IPS-15b (cell line): ENCODE results near the gene SAPCD2.
A peak's percentile ranks its signal among the peaks of the same experiment; 100 is the strongest.
"Not testable (repeated sequence)": the region's sequence is repeated elsewhere in the genome, so short reads cannot be mapped to it uniquely, and the experiment has no call there.

ENCODE experiments used
- H3K27me3 ChIP-seq: one replicate; pipeline ENCODE4 v1.6.1; 2013; ENCODE audit warnings: low read length; ENCODE audit not compliant: control insufficient read depth, insufficient read depth
- H3K36me3 ChIP-seq: one replicate; pipeline ENCODE4 v1.6.1; 2013; ENCODE audit warnings: low read length; ENCODE audit not compliant: control insufficient read depth, insufficient read depth
- H3K4me1 ChIP-seq: one replicate; pipeline ENCODE4 v1.6.1; 2013; ENCODE audit warnings: mild to moderate bottlenecking, low read length; ENCODE audit not compliant: control insufficient read depth, insufficient read depth
- H3K4me3 ChIP-seq: one replicate; pipeline ENCODE4 v1.5.1; 2013; ENCODE audit warnings: low read depth, low read length
- H3K9ac ChIP-seq: one replicate; pipeline ENCODE4 v1.6.1; 2013; ENCODE audit warnings: low read depth, mild to moderate bottlenecking, low read length
- H3K9me3 ChIP-seq: one replicate; pipeline ENCODE4 v1.6.1; 2013; ENCODE audit warnings: mild to moderate bottlenecking, low read length; ENCODE audit not compliant: control insufficient read depth, insufficient read depth

The SAPCD2 gene

GRCh38 chr9:137065336-137065967 is 4.9 kb downstream of the SAPCD2 start:
- Histone ChIP-seq H3K4me1 (no peaks in the 10 kb centered on the region), H3K27me3 (peaks cover 7% of the 10 kb centered on the region), H3K9ac (no peak overlapping the region), H3K36me3 (peaks cover 10% of the 10 kb centered on the region), H3K9me3 (no peaks in the 10 kb centered on the region), H3K4me3 (no peak overlapping the region)

GRCh38 chr9:137064880-137065164 is 5.5 kb downstream of the SAPCD2 start:
- Histone ChIP-seq H3K4me1 (no peaks in the 10 kb centered on the region), H3K9ac (no peak overlapping the region), H3K4me3 (no peak overlapping the region), H3K27me3 (peaks cover 7% of the 10 kb centered on the region), H3K36me3 (peaks cover 10% of the 10 kb centered on the region), H3K9me3 (no peaks in the 10 kb centered on the region)

GRCh38 chr9:137064027-137064879 is 6.1 kb downstream of the SAPCD2 start:
- Histone ChIP-seq H3K4me3 (no peak overlapping the region), H3K9ac (no peak overlapping the region), H3K36me3 (peaks cover 10% of the 10 kb centered on the region), H3K27me3 (peaks cover 4% of the 10 kb centered on the region), H3K9me3 (no peaks in the 10 kb centered on the region), H3K4me1 (no peaks in the 10 kb centered on the region)

DNA sequence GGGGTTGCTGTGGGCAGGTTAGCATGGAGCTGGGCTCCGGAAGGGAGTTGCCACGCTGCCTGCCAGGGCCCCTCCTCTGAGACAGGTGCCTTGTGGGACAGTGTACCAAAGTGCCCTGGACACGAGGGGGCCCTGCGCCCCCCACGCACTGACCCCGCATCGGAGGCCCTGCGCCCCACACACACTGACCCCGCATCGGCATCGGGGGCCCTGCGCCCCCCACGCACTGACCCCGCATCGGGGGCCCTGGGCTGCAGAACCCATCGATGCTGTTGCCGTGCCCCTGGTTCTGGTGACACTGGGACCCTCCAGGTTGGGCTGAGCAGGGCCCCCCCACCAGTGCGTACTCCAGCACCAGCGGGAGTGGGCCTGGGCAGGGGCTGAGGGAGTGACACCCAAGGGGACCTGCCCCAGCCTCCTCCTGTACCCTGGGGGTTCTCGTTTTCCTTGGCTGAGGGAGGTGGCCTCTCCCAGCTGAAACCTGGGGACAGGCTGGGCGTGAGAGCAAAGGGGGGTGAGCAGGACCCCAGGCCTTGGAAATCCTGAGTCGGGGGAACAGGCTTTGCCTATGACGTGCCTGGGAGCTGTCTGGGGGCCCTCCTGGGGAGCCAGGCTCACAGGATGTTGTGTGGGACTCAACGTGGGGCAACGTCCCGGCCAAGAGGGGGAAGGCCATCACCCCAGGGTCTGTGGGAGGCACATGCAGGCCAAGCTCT is 6.9 kb downstream of the SAPCD2 start:
- Histone ChIP-seq H3K27me3 (no peaks in the 10 kb centered on the region), H3K4me1 (no peaks in the 10 kb centered on the region), H3K9ac (no peak overlapping the region), H3K4me3 (no peak overlapping the region), H3K36me3 (peaks cover 10% of the 10 kb centered on the region), H3K9me3 (no peaks in the 10 kb centered on the region)

DNA sequence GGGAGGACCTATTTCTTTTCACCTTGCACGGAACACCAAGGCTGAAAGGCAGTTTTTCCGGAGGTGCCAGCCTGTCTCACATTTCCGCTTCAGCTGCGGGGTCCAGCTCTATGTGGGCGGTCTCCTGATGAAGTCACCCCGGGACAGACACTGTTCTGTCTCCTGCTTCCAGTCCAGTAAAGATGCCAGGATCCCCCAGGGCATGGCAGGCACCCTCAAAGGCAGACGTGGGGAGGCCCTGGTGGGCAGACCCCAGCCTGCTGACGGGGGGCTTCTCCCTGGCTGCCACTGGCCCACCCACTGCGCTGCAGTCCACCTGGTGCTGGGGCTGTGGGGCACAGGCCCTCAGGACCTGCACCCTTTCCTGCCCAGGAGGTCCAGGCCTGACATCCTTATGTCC is 7.6 kb downstream of the SAPCD2 start:
- H3K9ac ChIP-seq, H3K36me3 ChIP-seq, H3K9me3 ChIP-seq, H3K27me3 ChIP-seq, H3K4me1 ChIP-seq, H3K4me3 ChIP-seq: not testable (repeated sequence)

DNA sequence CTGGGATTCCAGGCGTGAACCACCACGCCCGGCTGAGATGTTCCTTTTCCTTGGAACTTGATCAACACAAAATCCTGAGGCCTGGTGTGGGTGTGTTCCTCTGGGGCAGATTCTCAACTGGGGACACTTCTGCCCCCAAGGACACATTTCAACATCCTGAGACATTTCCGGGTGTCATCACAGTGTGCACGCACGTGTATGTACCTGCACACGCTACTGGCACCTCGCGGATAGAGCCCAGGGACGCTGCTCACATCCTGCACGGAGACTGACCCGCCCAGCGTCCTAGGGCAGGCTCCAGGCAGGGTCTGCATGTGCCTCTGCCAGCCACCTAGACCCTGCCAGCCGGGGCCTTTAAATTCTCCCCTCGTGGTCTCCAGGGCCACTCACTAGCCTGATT is 8.0 kb downstream of the SAPCD2 start:
- H3K4me1 ChIP-seq = no peaks in the 10 kb centered on the region
- no peaks in the 10 kb centered on the region for H3K9me3 ChIP-seq
- H3K27me3 ChIP-seq = no peaks in the 10 kb centered on the region
- no peak overlapping the region for H3K9ac ChIP-seq
- H3K36me3 ChIP-seq = peaks cover 10% of the 10 kb centered on the region
- no peak overlapping the region for H3K4me3 ChIP-seq

DNA sequence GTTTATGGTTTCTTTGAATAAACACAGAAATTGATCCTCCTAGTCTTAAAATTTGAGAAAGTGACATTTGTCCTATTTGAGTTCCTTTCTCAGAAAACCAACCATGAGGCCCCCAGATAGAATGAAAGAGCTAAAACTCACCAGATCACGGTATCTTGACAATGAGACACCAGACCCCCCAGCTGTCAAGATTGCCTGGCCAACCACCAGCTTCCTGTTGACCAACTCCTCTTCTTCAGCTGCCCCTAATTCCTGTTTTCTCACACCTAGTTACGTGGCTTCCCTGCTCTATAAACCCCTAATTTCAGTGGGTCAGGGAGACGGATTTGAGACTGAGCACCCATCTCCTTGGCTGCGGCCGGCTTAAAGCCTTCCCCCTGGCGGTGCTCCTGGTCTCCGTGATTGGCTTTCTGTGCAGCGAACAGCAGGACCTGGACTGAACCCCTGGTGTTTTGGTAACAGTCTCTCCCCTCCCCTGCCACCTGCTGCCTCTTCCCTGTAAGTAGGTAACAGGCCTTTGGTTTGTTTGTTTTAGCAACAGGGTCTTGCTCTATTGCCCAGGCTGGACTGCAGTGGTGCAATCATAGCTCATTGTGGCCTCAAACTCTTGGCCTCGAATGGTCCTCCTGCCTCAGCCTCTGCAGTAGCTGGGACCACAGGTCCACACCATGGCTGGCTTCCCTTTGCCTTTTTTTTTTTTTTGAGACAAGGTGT is 11.7 kb downstream of the SAPCD2 start:
- no peaks in the 10 kb centered on the region for H3K36me3 ChIP-seq
- H3K4me3 ChIP-seq = no peak overlapping the region
- H3K9me3 ChIP-seq = no peaks in the 10 kb centered on the region
- no peak overlapping the region for H3K9ac ChIP-seq
- H3K27me3 ChIP-seq = peaks cover 6% of the 10 kb centered on the region
- H3K4me1 ChIP-seq = peaks cover 3% of the 10 kb centered on the region

DNA sequence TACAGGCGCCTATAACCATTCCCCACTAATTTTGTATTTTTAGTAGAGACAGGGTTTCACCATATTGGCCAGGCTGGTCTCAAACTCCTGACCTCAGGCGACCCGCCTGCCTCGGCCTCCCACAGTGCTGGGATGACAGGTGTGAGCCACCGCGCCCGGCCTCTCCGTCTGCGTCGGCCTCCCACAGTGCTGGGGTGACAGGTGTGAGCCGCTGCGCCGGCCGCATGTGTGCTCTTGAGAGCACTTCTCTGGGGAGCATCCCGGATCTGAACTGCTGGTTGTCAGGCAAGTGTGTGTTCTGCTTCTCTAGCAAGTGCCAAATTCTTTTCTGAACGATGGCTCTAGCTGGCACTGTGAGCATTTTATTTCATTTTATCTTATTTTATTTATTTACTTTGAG is 12.8 kb downstream of the SAPCD2 start:
- Histone ChIP-seq H3K27me3 (peaks cover 14% of the 10 kb centered on the region), H3K4me1 (peaks cover 3% of the 10 kb centered on the region)

GRCh38 chr9:137056739-137057415 is 13.5 kb downstream of the SAPCD2 start:
- peaks cover 3% of the 10 kb centered on the region for H3K4me1 ChIP-seq
- no peaks in the 10 kb centered on the region for H3K36me3 ChIP-seq
- peaks cover 21% of the 10 kb centered on the region for H3K27me3 ChIP-seq

More for the DNA sequence above, 12.8 kb downstream of the SAPCD2 start:
- H3K36me3 ChIP-seq = no peaks in the 10 kb centered on the region
- no peak overlapping the region for H3K4me3 ChIP-seq
- no peaks in the 10 kb centered on the region for H3K9me3 ChIP-seq
- no peak overlapping the region for H3K9ac ChIP-seq

DNA sequence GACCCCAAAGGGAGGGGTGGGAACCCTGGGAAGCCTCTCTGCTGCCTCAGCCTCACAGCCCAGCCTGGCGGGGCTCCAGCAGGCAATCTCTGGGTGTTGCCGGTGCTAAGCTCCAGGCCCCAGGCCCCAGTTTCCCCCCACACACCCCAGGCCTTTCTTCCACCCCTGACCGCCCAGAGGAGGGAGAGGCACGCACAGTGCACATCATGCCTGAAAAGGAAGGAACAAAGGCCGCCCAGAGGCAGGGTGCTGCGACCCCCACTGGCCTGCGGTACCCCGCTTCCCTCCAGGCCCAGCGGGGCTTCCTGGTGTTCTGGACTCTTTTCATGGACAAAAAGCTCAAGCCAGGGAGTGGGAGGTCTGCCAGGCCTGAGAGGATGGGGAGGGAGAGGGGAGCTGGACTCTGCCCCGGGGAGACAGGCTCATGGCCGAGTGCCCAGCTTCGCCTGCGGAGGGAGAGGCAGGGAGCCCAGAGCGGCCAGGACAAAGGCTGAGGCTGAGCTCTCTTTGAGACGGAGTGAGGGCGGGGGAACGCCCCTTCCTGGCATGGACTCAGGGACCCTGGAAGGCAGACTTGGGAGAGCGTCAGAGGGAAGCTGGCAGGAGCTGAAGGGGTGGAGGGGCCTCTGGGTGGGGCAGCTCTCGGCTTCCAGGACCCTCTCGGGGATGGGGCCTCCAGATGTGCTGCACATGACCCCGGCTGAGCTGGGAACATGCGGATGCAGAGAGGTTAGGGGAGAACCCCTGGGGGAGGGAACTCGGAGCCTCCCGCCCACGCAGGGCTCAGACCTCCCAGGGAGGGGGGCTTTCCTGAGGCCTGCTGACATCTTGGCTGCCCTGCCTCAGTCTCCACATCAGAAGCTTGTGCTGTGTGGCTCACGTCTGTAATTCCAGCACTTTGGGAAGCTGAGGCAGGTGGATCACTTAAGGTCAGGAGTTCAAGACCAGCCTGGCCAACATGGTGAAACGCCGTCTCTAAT is 14.7 kb downstream of the SAPCD2 start:
- no peak overlapping the region for H3K4me3 ChIP-seq
- H3K9me3 ChIP-seq = no peaks in the 10 kb centered on the region
- no peaks in the 10 kb centered on the region for H3K36me3 ChIP-seq
- peak overlapping the region; percentile 24 for H3K9ac ChIP-seq
- peaks cover 21% of the 10 kb centered on the region for H3K27me3 ChIP-seq
- peaks cover 3% of the 10 kb centered on the region for H3K4me1 ChIP-seq

More at GRCh38 chr9:137056739-137057415, 13.5 kb downstream of the SAPCD2 start:
- Histone ChIP-seq H3K9me3 (no peaks in the 10 kb centered on the region), H3K9ac (no peak overlapping the region), H3K4me3 (no peak overlapping the region)
